ENCODE data around the gene MIAT.

MIAT gene

GRCh38 chr22:26669060-26669481 lies 11.7 kb downstream of the MIAT start:
- no peak for DNase-seq (ENCODE audit: low spot score)

- DNase-seq (ENCODE audit: low spot score) = no peak
Observed at GRCh38 chr22:26670459-26670858, 13.1 kb downstream of the MIAT start.

DNA sequence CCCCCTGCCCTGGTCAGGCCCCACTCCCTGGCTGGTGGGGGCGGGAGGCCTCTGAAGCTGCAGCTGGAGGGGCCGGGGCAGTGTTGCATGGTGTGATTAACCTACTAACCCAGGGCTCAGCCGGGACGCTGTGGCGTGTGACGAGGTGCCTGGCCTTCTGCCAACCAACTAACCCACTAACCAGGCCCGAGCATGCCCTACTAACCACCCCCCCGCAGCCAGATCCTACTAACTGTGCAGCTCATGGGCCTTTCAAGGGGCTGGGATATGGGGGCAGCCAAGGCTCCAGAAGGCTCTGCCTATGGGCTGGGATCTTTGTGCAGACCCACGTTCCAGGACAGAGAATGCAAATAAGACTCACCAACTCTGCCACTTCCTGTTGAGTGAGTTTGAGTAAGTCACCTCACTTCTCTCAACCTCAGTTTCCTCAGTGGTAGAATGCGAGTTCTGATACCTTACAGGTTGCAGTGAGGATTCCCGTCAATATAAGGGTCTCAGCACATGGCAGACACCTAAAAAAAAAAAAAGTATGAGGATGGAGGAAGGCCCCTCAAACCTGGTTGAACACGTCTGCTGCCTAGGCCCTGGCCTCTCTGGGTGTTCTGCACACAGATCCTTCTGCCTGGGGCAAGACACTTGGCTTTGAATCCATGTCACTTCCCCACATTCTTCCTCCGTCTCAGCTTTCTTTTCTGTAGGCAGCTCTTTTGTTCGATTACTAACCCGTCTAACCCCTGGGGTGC lies 14.1 kb downstream of the MIAT start:
- DNase-seq (ENCODE audit: low spot score) = no peak

- DNase-seq (ENCODE audit: low spot score) = no peak
Observed at GRCh38 chr22:26672060-26672471, 14.7 kb downstream of the MIAT start.

- DNase-seq (ENCODE audit: low spot score) = peak; percentile 96
Observed at GRCh38 chr22:26672590-26673468, 15.4 kb downstream of the MIAT start.

DNA sequence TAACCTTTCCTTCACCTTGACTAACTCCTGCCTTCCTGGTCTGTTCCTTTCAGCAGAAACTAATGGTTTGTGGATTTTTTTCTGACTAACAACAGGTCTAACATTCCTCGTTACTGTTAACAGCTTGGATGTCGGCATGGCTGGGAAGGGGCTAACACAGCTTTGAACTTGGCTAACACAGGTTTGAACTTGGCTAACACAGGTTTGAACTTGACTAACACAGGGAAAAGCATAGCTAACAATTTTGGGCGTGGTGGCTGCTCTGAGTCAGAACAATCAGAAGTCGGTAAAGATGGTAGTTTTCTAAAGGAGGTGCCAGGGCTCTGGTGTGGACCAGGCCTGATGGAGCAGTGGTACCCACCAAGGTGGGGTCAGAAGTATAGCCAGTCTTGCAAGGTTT lies 16.1 kb downstream of the MIAT start:
- DNase-seq (ENCODE audit: low spot score) = no peak

- DNase-seq (ENCODE audit: low spot score) = no peak
Observed at GRCh38 chr22:26674211-26675190, 17.1 kb downstream of the MIAT start.

DNA sequence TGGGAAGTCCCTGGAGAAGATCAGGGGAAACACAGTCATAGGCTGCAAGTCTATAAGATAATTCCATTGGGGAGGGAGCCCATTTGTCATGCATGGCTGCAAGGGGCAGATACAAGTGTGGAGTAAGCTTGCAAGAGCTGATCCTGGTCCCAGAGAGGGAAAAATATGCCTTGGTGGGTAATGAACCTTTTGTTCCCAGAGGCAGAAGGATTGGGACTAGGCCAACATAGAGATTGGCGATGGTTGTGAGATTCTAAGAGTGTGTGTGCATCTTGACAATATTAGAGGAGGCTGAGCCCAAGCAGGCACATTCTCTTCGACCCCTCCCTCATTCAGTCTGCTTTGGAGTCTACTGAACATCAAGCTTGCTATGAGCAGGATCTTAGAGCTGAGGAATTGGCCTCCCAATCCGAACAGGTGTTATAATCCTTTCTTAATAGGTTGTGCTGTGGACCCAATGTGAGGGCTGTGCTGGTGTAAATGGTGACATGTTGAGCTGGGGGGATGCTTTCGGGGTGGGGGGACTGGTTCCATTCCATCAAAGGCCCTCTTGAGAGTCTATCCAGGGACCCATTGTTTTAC lies 18.4 kb downstream of the MIAT start:
- no peak for DNase-seq (ENCODE audit: low spot score)

GRCh38 chr22:26677217-26677616 lies 19.8 kb downstream of the MIAT start:
- no peak for DNase-seq (ENCODE audit: low spot score)

GRCh38 chr22:26679003-26679629 lies 21.7 kb downstream of the MIAT start:
- DNase-seq (ENCODE audit: low spot score) = peak; percentile 83

DNA sequence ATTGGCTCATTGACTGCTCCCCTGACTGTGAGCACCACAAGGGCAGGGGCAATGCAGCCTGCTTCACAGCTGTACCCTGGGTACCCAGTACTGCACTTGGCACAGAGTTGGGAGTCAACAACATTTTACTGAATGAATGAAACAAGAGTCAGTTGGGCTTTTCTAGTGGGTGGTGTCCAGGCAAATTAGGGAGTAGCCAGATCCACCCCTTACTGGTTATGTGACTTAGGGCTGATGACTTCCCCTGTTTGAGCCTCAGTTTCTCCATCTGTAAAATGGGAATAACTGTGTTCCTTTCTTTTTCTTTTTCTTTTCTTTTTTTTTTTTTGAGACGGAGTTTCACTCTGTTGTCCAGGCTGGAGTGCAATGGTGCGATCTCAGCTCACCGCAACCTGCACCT lies 23.1 kb downstream of the MIAT start:
- DNase-seq (ENCODE audit: low spot score) = no peak

DNA sequence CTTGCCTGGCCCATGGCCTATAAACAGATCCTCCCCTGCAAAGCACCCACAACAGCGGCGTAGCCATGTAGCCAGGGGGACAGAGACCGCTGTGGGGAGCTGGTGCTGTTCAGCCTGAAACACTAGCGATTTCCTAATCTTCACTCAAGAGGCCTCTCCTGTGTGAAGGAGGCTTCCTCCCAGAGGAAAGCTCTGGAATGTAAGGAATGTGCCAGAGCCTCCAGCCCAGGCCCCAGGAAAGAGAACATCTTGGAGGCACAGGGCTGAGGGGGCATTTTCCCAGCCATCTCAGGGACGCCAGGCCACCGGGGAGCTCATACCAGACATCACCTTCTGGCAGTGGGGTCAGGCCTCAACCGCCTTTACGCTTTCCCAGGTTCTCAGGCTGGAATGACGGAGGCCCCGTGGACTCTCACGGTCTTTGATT lies 24.0 kb downstream of the MIAT start:
- DNase-seq (ENCODE audit: low spot score) = no peak

GRCh38 chr22:26684168-26684567 lies 26.8 kb downstream of the MIAT start:
- DNase-seq (ENCODE audit: low spot score) = no peak

GRCh38 chr22:26685601-26686000 lies 28.2 kb downstream of the MIAT start:
- no peak for DNase-seq (ENCODE audit: low spot score)

- no peak for DNase-seq (ENCODE audit: low spot score)
Observed at GRCh38 chr22:26687439-26687838, 30.1 kb downstream of the MIAT start.

- no peak for DNase-seq (ENCODE audit: low spot score)
Observed at GRCh38 chr22:26689513-26690301, 32.3 kb downstream of the MIAT start.

DNA sequence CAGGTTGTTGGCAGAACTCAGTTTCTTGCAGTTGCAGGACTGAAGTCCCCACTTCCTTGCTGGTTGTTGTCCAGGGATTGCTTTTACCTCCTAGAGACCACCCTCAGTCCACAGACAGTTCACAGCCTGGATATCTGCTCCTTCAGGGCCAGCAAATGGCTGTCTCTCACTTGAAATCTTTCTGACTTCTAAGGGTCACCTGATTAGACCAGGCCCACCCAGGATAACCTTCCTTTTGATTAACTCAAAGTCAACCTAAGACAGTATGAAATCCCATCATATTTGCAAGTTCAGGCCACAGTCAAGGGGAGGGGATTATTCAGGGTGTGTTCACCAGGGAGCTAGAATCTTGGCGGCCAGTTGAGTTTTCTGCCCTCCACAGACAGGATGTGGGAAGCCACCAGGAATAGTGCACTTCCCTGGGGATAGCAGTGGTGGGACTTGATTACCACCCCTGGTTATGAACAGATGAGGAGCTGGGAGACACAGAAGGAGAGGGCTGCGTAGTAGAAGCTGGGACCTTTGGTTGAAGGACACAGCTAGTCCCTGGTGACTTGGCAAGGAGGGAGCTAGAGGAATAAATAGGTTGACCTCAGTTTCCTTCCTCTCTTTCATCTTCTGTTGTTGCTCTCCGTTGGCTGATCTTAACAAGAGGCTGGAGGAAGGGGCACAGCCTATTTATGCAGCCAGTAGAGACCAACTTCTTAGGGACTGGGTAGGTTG lies 33.4 kb downstream of the MIAT start:
- DNase-seq (ENCODE audit: low spot score) = no peak

- DNase-seq (ENCODE audit: low spot score) = no peak
Observed at GRCh38 chr22:26691377-26691716, 34.0 kb downstream of the MIAT start.

- no peak for DNase-seq (ENCODE audit: low spot score)
Observed at GRCh38 chr22:26692215-26692614, 34.8 kb downstream of the MIAT start.

- DNase-seq (ENCODE audit: low spot score) = no peak
Observed at GRCh38 chr22:26697151-26697550, 39.8 kb downstream of the MIAT start.

All from left forelimb (tissue), 1 donor.